GM18517 (cell line): ENCODE data around the gene SEC11A.

Experiments
- ATAC-seq: cut with Tn5 transposase; IDR thresholded peaks from one replicate; pipeline ENCODE4 v1.9.1; 2021; ENCODE audit warnings: mild to moderate bottlenecking, moderate library complexity; ENCODE audit not compliant: unreplicated experiment

Gene SEC11A

DNA sequence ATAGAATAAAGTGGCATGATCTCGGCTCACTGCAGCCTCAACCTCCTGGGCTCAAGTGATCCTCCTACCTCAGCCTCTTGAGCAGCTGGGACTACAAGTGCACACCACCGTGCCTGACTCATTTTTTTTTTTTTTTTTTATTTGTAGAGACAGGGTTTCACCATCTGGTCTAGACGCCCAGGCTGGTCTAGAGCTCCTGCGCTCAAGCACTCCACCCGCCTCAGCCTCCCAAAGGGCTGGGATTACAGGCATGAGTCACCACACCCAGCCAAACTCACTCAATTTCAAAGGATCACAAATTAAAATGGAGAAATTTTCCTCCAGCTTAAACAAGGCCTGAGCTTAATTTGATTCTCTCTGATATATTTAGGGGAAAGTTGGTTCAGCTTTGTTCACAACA, 30.6 kb downstream of the SEC11A start:
- no peak for ATAC-seq

DNA sequence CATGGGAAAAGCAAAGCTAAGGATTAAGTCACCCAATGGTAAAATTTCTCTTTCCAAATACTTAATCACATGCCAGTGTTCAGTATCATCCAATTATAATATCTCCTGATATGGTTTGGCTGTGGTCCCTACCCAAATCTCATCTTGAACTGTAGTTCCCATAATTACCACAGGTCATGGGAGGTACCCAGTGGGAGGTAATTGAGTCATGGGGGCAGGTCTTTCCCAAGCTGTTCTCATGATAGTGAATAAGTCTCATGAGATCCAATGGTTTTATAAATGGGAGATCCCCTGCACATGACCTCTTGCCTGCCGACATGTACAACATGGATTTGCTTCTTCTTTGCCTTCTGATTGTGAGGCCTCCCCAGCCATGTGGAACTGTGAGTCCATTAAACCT, 31.8 kb downstream of the SEC11A start:
- no peak for ATAC-seq

DNA sequence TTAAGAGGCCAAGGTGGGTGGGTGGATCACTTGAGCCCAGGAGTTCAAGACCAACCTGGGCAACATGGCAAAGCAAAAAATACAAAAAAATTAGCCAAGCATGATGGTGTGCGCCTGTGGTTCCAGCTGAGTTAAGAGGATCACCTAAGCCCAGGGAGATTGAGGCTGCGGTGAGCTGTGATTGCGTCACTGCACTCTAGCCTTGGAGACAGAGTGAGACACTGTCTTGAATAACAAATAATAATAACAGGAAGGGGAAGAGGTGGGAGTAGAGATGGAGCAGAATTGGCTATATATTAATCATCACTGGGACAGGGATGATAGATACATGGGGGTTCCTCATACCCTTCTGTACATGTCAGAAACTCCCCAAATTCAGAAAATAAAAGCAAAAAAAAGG, 34.1 kb downstream of the SEC11A start:
- no peak for ATAC-seq

DNA sequence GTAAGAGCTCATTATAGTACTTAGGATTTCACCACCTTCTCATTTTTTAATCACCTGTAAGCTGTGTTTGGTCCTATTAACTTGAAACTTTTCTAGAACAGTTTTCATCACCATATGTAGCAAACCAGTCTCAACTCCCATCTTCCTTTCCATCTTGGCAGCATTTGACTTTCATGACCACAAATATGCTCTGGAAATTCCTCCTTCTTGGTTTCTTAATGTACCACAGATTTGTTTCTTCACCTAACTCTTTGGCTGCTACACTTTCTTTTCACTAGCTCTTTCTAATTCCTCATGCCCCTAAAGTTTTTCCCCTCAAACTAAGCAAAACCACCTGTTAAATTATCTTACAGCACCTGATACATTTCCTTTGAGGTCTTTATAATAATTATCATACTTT, 44.7 kb downstream of the SEC11A start:
- ATAC-seq: no peak

DNA sequence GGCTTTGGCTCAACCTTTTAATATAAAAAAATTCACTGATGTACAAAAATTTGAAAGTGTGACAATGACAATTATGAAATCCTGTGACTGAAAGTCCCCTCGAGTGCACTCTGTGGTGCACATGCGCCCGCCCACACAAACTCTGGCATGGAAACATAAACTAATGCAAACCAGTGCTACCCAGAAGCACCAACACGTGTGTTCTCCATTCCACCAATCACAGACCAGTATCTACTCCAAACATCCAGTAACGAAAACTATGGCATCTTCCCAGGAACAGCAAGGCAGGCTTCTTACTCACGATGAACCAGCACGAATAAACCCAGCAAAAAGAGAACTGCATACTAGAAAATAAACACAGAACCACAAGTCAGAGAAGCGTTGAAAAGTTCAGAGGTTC, 46.2 kb downstream of the SEC11A start:
- no peak for ATAC-seq

DNA sequence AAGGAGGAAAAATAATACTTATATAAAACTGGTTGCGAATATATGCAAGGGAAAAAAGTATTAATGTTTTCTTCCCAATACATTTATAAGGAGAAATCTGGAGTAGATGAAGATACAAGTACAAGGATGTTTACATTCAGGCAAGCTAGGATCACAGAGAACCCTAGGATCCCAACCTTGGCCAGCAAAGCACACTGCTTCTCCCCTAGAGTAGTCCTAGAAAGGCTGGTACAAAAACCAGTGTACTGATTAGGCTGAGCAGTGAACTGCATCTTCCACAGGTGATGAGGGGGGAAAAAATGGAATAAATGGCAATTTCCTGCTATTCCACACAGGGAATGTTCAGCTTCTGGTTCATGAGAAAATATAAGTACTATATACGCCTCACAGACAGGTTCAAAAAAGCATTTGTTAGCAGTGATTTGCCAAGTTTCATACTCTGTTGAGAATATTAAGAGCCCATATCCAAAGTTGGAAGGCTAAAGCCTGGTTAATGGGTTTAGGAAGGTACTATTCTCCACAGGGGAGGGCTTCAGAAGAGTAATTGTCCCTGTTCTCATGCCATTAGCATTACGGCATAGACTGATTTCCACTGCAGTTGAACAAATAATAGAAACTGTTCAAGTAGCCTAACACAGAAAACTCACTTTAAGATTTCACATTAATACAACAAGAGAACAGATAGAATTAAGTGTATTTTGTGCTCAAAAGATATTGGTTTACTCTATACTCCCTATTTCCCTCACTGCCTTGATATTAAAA, 47.5 kb downstream of the SEC11A start:
- no peak for ATAC-seq

DNA sequence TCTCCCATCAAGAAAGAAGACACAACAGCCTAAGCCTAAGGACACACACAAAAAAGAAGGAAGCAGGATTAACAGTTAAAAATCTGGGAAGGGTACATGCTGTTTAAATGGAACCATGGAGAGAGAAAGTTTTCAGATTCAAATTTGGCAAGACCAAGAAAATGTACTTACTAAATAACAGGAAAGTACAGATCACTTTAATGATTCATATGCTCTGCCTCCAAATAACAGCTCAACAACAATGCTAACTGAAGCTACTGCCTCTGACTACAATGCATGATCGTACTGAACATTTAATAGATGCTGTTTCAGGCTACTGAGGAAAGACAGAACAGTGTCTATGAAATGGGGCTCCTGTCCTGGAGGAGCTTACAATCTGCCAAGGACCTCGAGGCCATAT, 49.6 kb downstream of the SEC11A start:
- no peak for ATAC-seq

DNA sequence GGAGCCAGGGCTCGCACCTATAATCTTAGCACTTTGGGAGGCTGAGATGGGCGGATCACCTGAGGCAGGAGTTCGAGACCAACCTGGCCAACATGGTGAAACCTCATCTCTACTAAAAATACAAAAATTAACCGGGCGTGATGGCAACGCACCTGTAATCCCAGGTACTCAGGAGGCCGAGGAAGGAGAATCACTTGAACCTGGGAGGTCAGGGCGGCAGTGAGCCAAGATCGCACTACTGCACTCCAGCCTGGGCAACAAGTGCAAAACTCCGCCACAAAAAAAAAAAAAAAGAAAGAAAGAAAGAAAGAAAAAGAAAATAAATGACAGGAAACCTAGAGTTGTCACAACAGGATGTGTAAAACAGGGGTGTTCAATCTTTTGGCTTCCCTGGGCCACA, 54.9 kb downstream of the SEC11A start:
- ATAC-seq: no peak

DNA sequence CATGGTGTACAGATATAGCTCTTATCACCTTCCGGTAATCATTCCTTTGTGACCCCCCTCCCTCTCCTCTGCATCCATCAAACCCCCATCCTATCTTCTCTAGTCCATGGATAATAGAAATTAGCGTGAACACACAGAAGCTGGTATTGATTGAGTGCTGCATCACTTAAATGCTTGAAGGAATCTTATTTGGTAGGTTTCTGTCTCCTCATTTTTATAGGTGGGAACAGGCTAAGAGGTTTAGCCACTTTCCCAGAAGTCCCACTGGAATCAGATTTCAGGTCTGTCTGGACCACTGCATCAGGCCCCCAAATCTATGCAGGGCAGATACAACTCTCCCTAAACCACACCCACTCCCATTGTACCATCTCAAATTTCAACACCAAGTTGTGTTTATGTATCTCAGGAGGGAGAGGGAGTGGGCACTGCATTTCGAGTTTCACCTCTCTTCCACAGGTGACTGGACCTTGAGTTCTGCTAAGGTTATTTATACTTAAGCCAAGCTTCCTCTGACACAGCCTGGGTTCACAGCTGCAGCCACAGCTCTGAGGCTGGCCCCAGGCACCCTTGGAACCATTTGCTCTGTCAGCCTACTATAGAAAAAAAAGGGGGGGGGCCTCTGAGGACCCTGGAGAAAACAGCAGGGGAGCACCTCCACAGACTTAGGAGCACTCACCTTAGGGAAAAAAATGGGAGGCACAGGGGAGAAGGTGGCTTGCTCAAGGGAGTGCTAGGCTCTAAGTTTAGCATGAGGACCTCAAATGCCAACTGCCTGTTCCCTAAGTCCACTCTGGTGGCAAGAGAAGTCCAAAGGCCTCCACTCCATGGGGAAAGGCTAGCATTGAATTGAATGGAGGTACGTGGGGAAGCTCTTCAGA, 55.8 kb downstream of the SEC11A start:
- ATAC-seq: no peak

DNA sequence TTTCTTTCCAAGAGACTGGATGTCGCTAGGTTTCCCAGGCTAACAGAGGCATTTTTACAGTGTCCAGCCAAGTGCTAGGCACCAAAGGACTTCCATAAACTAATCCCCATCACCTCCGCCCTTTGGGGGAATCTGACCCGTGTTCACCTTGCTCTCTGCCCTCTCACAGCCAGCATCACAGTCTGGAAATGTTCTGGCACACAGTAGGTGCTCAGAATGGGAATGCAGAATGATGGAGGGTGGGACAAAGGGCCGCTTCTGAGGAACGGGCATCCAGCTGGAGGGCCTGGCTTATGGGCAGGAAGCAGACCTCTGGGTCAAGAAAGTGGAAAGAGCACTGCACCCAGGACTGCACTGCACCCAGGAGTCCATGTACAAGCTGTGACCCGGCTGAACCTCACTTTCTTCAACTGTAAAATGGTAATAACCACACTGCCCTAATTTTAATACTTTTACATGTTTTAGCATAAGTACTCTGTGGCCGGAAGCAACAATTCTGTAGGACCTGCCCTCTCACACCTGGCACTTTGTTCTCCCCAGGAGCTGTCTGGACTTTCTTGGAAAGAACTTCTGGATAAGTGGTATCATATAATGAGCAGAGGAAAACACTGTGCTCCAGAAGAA, 57.0 kb downstream of the SEC11A start:
- no peak for ATAC-seq

DNA sequence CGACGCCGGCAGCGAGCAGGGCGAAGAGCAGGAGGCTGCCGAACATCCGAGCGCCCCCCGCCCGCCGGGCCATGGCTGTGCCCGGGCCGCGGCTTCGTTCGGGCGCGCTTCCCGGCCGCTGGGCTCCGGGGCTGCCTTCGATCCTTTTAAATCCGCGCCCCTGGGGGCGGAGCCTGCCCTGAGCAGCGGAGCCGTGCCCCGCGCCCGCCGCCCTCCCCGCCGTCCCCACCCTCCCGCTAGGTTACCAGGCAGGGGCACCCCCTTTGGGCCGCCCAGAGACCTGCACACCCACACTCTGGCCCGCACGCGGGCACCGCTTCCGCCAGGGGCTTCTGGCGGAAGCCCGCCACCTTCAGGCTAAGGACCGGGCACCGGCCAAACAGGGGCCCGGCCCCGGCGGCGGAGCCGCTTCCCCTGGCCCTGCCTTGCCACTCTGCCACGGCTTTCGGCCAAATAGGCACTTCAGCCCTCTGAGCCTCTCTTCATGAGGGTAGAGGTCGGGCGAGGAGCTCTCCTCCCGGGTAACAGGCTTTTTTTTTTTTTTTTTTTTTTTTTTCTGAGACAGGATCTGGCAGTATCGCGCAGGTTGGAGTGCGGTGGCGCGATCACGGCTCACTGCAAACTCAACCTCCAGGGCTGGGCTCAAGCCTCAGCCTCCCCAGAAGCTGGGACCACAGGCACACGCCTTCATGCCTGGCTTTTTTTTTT, 57.7 kb downstream of the SEC11A start, which contains the start of gene NMB:
Gene NMB (minus strand): TSS at position 120 of the 708 bp plus-strand sequence. CDS start 47 bp downstream, at position 73.
- ATAC-seq: peak; percentile 53

DNA sequence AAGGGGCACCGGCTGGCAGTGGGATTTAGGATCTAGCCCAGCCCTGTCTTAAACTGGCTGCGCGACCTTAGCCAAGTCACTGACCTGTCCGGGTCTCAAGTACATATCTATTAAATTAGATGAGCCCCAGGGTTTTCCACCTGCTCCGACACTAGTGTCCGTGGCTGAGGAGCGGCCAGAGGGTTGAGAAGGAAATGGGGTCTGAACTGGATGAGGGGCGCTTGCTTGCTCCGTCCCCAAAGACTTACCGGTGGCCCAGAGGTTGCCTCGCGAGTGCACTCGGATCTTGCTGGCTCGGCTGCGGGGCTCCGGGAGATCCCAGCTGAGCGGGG, 58.2 kb downstream of the SEC11A start:
- ATAC-seq: no peak

DNA sequence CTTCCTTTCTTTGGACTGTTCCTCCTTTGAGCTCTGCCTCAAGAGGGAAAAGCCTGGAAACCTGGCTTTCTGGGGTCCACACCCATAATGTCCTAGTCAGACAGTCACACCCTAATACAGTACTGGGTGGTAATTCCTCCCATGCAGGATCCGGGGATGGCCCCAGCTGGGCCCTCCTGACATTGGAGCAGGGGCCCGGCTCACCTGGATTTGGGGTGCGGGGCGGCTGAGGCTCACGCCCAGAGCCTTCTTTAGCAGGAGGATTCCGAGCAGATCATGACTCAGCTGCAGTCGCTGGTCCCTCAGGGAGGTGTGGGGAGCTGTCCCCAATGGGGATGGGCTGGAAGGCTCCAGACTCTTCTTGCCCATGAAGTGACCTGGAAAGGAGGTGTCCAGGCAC, 59.0 kb downstream of the SEC11A start:
- ATAC-seq: no peak

DNA sequence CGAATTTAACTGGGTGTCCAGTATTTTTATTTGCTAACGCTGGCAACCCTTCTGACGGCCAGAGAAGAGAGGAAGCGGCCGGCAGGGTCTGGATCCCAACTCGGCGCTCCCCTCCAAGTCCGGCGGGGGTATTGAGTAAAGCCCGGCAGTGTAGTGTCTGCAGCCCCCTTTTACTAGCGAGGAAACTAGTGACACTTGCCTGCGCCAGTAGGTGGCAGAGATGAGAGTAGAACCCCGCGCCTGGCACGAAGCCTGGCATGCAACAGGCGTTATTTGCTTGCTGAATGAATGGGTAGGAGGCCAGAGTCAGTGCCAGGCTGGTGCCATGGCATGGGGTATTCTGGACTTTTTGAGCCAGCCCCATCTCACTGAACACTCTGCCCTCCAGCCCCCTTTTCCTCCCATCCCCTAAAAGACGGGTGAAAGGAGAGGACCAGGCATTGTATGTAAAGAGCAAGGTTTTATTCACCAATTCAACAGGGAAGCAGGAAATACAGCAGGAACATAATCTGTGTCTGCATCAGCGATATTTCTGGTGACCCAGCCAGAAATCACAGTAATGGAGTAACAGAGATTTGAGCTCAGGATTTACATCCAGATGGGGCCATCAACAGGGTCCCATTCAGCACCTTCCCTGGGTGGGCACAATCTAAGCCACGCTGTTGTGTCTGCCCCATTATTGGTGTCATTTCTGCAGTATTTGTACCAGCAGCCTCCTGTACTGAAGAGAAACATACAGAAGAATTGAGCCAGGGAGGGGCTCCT, 61.1 kb downstream of the SEC11A start:
- no peak for ATAC-seq

DNA sequence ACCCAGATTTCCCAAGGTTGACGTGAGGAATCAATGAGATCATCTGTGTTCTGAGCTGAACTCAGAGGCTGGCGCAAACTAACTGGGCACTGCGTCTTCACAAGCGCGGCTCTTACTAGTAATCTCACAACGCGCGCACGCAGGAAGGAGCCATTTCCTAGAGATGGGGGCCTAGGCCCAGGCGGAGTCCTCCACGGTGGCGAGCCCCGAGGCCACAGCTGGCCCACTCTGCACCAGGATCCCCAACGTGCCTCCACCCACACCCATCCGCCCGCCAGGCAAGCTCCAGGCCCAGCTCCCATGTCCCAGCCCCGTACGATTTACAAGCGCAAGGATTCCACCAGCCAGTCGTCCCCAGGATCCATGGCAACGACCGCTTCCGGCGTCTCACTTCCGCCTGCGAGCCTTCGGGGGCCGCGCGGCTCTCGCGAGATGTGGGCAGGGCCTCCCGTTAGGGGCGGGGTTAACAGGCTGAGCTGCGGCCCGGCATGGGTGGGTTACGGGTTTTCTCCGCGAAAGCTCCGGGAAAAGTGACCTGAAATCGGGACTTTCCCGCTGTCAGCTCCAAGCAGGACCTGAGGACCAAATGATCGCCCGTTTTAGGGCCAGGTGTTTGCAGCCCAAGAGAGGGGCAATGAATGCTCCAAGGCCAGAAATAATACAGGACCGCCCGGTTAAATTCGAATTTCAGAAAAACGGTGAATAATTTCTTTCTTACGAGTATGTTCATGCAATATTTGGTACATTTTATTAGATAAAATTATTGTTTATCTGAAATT, 61.8 kb downstream of the SEC11A start, which contains the start of gene WDR73:
Gene WDR73 (minus strand): TSS at position 374 of the 779 bp plus-strand sequence. CDS start 9 bp downstream, at position 365.
- ATAC-seq: peak; percentile 67

DNA sequence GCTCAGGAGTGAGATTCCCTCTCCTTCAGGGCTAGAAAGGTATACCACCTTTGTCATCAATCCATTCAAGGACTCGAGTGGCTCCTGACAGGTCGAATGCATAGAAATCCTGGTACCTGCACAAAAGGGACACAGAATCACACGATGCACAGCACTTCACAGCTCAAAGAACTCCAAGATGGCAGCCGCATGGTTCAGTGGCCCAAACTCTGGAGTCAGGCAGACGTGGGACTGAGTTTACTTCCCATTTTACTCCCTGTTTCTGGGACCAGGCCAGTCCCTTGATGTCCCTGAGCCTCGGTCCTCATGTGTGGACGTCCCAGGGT, 62.4 kb downstream of the SEC11A start:
- ATAC-seq: no peak

DNA sequence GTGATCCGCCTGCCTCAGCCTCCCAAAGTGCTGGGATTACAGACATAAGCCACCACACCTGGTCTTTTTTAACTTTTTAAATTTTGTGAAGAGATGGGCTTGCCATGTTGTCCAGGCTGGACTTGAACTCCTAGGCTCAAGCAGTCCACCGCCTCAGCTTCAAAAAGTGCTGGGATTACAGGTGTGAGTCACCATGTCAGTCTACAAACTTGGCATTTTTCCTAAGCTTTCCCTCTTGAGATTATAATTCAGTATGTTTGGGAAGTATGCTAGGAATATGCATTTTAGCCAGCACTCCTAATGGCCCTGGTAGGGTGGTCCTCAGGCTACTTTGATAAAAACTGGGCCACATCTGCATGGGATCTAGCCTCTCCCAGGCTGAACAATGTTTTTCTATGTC, 66.2 kb downstream of the SEC11A start:
- ATAC-seq: no peak

DNA sequence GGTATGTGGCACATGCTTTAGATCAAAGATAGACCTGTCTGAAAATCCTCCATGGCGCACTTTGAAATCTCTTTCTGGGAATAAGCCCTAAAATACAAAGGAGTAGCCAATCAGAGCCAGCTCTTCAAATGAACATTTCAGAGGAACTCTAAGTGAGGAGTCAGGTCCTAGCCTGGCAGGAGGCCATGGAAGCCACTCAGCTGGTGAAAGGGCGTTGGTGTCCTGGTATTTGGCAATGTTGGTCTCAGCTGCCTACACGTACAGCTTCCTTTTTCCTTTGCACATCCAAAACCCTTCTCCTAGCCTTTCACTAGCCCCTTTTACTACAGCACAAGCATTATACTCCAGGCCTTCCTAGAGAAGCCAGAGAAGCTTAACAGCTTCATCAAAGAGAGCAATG, 67.4 kb downstream of the SEC11A start:
- ATAC-seq: no peak

DNA sequence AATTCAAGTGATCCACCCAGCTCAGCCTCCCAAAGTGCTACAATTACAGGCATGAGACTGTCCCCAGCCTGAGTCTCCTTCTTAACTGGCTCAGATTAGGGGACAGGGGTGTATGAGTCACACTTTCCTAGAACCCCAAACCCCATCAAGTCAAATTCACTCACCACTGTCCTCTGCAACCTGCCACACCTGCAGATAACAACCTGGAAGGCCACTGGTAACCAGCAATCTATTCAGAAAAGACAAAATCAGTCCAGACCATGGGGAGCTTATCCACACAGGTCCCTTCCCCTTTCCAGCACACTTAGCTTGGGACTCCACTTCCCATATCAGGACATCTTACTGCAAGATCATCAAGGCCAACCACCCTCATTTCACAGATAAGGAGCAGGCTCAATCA, 68.2 kb downstream of the SEC11A start:
- ATAC-seq: no peak

DNA sequence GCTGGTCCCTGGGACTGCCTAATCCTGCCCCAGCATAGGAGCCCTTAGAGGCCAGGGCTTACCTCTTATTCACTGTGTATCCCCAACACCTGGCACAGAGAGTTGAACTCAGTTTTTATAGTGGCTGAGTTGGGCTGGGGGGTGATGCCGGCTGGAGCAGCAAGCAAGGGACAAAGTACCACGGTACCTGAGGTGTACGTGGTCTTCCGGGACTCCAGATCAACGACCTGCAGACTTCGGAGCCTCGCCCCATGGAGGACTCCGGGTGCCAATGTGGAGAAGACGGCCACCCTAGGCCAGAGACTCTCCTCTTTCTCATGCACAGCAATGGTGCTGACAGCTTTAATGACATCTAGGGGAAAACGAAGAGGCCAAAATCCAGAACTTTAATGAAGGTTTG, 69.9 kb downstream of the SEC11A start:
- no peak for ATAC-seq
